Measurements from ENCODE around the gene EPS15. TPM values are rescaled to one million over a fixed set of nuclear protein-coding genes. Genes with fewer than 3 reads are reported as not detected.

EPS15 gene
- total RNA-seq, 1 donor from 2014 or later = 81.4 TPM

DNA sequence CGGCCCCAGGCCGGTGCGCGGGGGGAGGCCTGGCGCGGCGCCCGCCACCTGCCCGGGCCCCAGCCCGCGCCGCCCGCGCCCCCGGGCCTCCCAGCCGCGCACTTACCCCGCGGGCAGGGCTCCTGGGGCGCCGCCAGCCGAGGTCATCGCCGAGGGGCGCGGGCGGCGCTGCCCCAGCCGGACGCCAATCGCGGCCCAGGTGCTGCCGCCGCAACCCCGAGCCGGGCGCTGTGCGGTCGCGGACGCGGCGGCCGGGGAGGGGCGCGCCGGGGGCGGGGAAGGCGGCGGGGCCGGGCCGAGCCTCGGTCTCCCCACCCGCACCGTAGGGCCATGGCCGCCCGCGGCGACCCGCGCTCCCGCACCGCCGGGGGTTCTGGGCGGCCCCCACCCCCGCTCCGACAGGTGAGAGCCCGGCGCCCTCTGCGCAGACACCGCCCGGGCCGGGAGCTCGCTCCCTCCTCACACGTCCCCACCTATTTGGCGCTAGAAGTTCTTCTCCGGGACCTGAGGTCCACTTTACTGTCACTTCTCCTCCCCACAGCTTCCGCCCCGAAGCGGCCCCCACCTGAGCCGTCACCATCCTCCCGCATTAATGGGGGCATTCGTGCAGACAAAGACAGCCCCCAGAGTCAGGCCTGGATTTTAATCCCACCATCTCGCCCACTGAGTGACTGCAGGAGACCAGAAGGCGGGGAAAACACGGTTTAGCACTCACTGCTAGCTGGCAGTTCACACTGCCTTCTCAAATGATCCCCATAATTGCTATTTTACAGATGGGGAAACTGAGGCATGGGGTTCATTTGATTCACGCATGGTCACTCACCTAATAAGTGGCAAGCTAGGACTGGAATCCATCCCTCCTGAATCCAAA lies 188.5 kb downstream of the EPS15 start, which contains the start of gene TTC39A:
Gene TTC39A, minus strand, starts transcription at position 232 of the 871 bp plus-strand sequence. Its CDS starts 85 bp downstream, at position 147.
- H3K4me1 Mint-ChIP-seq (ENCODE audit: low read depth) = peaks cover 34% of the 10 kb centered on the region
- peak; percentile 64 for DNase-seq (ENCODE audit: low spot score)
- no peaks in the 10 kb centered on the region for H3K36me3 Mint-ChIP-seq (ENCODE audit: low read depth)
- no peaks in the 10 kb centered on the region for H3K9me3 Mint-ChIP-seq (ENCODE audit: low read depth)
- H3K27ac Mint-ChIP-seq (ENCODE audit: unreplicated experiment) = peak within 1 kb of the TSS; percentile 89
- H3K4me3 Mint-ChIP-seq (ENCODE audit: unreplicated experiment) = peak within 1 kb of the TSS; percentile 76
- no peaks in the 10 kb centered on the region for H3K27me3 Mint-ChIP-seq (ENCODE audit: low read depth)
- TF ChIP-seq, protein P1, sequence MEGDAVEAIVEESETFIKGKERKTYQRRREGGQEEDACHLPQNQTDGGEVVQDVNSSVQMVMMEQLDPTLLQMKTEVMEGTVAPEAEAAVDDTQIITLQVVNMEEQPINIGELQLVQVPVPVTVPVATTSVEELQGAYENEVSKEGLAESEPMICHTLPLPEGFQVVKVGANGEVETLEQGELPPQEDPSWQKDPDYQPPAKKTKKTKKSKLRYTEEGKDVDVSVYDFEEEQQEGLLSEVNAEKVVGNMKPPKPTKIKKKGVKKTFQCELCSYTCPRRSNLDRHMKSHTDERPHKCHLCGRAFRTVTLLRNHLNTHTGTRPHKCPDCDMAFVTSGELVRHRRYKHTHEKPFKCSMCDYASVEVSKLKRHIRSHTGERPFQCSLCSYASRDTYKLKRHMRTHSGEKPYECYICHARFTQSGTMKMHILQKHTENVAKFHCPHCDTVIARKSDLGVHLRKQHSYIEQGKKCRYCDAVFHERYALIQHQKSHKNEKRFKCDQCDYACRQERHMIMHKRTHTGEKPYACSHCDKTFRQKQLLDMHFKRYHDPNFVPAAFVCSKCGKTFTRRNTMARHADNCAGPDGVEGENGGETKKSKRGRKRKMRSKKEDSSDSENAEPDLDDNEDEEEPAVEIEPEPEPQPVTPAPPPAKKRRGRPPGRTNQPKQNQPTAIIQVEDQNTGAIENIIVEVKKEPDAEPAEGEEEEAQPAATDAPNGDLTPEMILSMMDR (IDR thresholded peaks at IDR 0.05) = no peak

DNA sequence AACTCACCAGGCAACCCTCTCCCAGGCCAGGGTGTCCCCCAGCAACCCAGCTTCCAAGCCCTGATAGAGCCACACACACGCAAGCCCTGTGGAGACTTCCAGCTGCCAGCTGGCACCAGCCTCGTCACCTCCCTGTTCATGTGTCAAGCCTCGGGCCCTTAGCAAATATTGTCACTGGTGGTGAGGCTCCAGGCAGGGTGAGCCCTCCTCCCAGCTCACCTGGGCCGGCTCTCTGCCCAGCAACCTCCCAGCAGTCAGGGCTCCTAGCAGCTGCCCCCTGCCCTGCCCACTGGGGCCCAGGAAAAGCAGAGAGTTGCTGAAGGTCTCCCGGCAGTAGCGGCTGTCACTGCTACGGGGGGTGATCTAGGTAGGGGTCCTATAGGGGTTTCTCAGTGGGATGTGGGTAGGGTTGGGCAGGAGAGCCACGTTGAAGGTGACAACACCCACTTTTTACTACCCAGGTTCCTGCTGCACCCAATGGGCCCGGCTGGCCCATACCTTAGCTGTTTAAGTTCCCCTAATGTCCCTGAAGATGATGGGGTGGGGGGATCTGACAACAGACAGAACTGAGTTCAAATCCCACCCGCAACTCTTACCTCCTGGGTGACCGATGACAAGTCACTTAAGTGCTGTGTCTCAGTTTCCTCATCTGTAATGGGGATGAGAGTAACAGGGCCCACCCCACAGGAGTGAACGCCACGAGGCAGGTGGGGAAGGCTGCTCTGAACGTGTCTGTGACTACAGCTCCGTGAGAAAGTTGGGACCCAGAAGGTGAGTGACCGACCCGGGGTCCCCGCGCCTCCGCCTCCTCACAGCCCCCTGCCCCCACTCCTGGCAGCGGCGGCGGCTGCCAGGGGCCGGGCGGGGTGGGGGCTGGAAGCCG lies 189.4 kb downstream of the EPS15 start:
- H3K36me3 Mint-ChIP-seq (ENCODE audit: low read depth) = no peaks in the 10 kb centered on the region
- TF ChIP-seq, protein P1 (IDR thresholded peaks at IDR 0.05) = no peak
- peak overlapping the region; percentile 53 for H3K4me3 Mint-ChIP-seq (ENCODE audit: unreplicated experiment)
- H3K4me1 Mint-ChIP-seq (ENCODE audit: low read depth) = peaks cover 34% of the 10 kb centered on the region
- H3K9me3 Mint-ChIP-seq (ENCODE audit: low read depth) = no peaks in the 10 kb centered on the region
- no peak overlapping the region for H3K27ac Mint-ChIP-seq (ENCODE audit: unreplicated experiment)
- H3K27me3 Mint-ChIP-seq (ENCODE audit: low read depth) = no peaks in the 10 kb centered on the region
- DNase-seq (ENCODE audit: low spot score) = peak; percentile 83

DNA sequence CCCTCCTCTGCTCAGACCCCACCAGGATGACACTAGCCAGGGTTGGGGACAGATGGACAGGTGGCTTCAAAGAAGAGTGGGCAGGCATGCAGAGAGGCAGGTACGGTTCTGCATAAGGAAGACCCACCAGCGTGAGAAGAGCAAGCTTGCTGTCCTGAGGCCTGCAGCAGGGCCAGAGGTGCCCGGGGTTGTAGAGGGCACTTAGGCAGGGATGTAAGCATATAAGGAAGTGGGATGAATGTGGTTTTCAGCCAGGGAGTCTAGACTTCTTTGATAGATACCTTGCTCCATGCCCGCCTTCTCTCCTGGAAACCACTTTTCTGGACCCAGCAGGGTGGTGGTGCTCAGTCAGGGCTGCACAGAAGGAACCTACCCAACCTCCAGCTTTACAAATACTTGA lies 190.1 kb downstream of the EPS15 start:
- peak; percentile 37 for DNase-seq (ENCODE audit: low spot score)
- Mint-ChIP-seq H3K36me3 (ENCODE audit: low read depth) (no peaks in the 10 kb centered on the region), H3K4me1 (ENCODE audit: low read depth) (peaks cover 34% of the 10 kb centered on the region), H3K4me3 (ENCODE audit: unreplicated experiment) (no peak overlapping the region), H3K9me3 (ENCODE audit: low read depth) (no peaks in the 10 kb centered on the region), H3K27ac (ENCODE audit: unreplicated experiment) (peak overlapping the region; percentile 63), H3K27me3 (ENCODE audit: low read depth) (no peaks in the 10 kb centered on the region)
- TF ChIP-seq, protein P1 (IDR thresholded peaks at IDR 0.05) = no peak

DNA sequence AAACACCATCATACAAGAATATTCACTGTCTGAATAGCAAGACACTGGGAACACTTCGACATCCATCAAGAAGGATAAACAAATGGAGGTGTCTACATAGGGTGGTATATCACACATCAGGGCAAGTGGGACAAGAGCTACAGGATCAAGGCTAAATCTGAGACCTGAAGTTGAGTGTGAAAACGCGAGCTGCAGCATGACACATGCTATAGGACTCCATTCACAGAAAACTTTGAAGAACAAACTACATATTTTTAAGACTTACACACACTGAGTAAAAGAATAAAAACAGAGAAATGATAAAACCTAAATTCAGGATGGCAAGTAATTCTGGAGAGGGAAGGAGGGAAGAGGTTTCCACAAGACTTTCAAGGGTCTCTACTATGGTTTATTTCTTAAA lies 190.8 kb downstream of the EPS15 start:
- no peaks in the 10 kb centered on the region for H3K27me3 Mint-ChIP-seq (ENCODE audit: low read depth)
- H3K4me1 Mint-ChIP-seq (ENCODE audit: low read depth) = peaks cover 34% of the 10 kb centered on the region
- TF ChIP-seq, protein P1 (IDR thresholded peaks at IDR 0.05) = no peak
- H3K27ac Mint-ChIP-seq (ENCODE audit: unreplicated experiment) = peak overlapping the region; percentile 17
- H3K9me3 Mint-ChIP-seq (ENCODE audit: low read depth) = no peaks in the 10 kb centered on the region
- DNase-seq (ENCODE audit: low spot score) = no peak
- H3K36me3 Mint-ChIP-seq (ENCODE audit: low read depth) = no peaks in the 10 kb centered on the region
- no peak overlapping the region for H3K4me3 Mint-ChIP-seq (ENCODE audit: unreplicated experiment)

DNA sequence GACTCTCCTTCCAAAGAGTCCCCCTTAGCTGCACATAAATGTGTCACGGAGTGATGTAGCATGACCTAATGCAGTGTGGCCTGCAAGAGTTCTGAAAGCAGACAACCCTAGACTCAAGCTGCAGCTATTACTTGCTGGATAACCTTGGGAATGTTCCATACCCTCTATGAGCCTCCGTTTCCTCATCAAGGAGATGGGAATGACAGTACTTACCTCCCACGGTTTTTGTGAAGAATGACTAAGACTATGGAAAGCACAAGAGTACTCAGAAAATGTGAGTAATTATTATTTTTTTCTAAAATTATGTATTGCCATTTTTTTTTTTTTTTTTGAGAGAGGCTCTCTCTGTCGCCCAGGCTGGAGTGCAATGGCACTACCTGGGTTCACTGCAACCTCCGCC lies 191.7 kb downstream of the EPS15 start:
- no peak for DNase-seq (ENCODE audit: low spot score)
- H3K36me3 Mint-ChIP-seq (ENCODE audit: low read depth) = no peaks in the 10 kb centered on the region
- TF ChIP-seq, protein P1 (IDR thresholded peaks at IDR 0.05) = no peak

More for the DNA sequence above, 191.7 kb downstream of the EPS15 start:
- H3K27ac Mint-ChIP-seq (ENCODE audit: unreplicated experiment) = no peak overlapping the region
- H3K9me3 Mint-ChIP-seq (ENCODE audit: low read depth) = no peaks in the 10 kb centered on the region
- H3K4me3 Mint-ChIP-seq (ENCODE audit: unreplicated experiment) = no peak overlapping the region
- H3K4me1 Mint-ChIP-seq (ENCODE audit: low read depth) = peaks cover 34% of the 10 kb centered on the region
- no peaks in the 10 kb centered on the region for H3K27me3 Mint-ChIP-seq (ENCODE audit: low read depth)
